ENCODE results near the gene CBR3.
"Not testable (repeated sequence)": the region's sequence is repeated elsewhere in the genome, so short reads cannot be mapped to it uniquely, and the experiment has no call there.

CBR3 gene

DNA sequence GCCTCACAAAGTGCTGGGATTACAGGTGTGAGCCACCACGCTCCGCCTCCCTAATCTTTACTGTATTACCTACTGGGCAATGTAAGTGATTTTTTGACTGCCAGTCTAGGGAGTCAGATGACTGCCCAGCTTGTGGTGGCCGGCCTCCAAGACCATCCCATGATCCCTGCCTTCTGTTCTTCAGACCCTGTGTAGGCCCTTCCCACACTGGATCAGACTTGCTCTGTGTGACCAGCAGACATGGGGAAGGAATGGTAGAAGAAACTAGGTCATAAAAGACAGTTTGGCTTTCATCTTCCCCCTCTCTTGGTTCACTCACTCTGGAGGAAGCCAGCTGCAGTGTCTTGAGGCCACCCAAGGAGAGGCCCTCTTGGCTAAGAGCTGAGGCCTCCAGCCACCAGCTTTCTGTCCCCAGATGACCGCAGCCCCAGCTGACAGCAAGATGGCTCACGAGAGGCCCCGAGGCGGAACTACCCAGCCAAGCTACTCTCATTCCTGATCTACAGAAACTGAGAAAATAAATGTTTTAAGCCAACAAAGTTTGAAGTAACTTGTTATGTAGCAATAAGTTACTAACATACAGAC, 14.5 kb upstream of the CBR3 start:
- DNase-seq: no peak

DNA sequence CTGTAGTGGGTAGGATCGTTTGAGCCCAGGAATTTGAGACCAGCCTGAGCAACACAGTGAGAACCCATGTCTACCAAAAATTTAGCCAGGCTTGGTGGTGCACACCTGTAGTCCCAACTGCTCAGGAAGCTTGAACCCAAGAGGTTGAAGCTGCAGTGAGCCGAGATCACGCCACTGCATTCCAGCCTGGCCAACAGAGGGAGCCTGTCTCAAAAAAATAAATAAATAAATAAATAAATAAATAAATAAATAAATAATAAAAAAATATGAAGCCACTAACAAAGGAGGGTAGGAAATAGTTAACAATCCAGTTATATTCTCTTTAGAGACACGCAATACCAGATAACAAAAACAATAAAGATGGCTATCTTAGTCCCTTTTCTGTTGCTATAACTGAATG, 11.9 kb upstream of the CBR3 start:
- DNase-seq: peak; percentile 16

DNA sequence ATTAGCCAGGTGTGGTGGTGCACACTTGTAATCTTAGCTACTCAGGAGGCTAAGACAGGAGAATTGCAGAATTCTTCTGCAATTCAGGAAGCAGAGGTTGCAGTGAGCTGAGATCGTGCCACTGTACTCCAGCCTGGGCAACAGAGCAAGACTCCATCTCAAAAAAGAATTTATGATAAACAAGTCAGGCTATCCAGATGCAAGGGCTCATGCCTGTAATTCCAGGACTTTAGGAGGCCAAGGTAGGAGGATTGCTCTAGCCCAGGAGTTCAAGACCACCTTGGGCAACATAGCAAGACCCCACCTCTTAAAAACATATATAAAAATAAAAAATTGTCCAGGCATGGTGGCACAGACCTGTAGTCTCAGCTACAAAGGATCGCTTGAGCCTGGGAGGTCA, 10.5 kb upstream of the CBR3 start:
- no peak for DNase-seq

DNA sequence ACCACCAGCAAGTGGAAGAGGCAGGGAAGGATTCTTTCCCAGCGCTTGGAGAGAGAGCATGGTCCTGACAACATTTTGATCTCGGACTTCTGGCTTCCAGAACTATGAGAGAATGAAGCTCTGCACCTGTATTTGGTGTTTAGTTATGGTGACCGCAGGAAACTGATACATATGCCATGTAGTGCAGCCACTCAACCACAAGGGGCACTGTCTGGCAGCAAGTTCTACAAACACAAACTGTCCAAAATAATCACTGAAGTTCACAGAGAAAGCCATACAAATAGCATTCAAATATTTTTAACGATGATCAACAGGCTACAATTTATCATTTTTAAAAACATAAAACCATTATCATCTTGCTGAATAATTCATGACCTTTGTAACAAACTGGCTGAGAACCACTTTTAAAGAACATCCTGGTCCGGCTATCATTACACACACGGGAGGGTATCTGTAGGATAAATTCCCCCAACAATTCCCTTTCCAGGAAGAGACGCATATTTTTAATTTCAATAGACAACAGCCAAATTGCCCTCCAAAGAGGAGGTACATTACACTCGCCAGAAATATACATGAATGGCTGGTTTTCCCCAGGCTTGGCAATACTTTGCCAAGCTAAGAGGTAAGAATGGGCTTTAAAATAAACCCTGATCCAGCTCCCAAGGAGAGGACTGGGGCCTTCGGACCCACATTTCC, 9.2 kb upstream of the CBR3 start:
- DNase-seq: peak; percentile 66

DNA sequence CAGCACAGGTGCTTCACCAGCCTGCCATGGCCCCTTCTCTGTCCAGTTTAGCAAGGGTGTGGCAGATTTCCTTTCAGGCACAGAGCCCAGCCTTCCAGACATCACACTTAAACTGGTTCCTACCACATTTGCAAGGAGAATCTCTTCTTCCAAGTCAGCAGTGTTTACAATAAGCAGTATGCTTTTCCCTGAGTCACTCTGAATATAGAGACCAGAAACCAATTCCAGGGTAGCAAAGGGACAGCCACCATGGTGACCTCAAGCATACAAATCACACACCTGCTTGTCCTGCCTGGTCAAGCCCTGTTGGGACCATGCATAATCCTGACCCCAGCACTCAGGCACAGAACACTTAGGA, 8.7 kb upstream of the CBR3 start:
- DNase-seq: no peak

DNA sequence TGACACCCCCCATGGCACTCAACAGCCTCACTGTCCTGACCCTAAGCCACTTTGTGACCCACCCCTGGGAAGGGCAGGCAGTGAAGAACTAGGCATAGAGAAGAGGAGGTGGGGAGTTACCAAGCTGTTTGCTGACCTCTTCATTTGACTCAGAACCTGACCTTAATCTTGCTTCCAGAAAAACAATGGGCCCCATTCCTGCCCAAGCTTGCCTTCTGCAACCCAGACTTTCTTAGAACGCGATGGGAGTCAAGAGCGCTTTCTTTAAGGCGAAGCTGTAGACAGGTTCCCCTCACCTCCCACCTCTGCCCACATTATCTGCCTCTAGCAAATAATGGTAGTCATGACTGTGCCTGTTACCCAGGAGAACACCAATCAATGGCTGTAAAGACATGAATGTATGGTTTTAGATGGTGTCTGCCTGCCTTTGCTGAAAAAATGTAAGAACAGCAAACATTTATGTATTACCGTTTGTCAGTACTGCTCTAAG, 8.2 kb upstream of the CBR3 start:
- no peak for DNase-seq

DNA sequence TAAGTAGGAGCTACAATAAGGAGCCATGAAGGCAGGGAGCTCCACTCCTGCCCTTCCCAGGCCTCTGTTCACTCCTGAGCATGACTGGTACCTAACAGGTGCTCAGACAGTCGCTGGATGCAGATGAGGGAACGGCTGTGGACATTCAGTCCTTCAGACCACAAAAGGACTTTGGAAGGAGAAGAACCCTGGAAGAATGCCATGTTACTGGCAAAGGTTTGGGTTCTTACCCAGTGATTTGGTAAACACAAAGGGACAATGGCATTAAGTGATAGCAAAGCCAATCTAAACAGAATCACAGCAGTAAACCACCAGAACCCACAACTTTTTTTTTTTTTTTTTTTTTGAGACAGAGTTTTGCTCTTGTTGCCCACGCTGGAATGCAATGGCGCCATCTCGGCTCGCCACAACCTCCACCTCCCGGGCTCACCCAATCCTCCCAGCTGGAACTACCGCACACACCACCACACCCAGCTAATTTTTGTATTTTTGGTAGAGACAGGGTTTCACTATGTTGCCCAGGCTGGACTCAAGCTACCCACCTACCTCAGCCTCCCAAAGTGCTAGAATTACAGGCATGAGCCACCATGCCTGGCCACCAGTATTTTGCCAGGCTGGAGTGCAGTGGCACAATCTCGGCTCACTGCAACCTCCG, 7.5 kb upstream of the CBR3 start:
- no peak for DNase-seq

DNA sequence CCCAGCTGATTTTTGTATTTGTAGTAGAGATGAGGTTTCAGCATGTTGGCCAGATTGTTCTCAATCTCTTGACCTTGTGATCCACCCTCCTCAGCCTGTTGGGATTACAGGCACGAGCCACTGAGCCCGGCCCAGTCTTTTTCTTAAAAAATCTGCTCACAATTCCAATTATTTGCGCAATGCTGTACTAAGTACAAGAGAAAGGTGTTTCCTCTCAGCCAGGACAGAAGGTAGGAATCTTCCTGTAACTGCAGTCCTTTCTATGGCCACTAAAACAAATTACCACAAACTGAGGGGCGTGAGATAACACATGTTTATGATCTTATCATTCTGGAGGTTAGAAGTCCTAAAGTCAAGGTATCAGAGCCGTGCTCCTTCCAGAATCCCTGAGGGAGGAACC, 6.9 kb upstream of the CBR3 start:
- no peak for DNase-seq

DNA sequence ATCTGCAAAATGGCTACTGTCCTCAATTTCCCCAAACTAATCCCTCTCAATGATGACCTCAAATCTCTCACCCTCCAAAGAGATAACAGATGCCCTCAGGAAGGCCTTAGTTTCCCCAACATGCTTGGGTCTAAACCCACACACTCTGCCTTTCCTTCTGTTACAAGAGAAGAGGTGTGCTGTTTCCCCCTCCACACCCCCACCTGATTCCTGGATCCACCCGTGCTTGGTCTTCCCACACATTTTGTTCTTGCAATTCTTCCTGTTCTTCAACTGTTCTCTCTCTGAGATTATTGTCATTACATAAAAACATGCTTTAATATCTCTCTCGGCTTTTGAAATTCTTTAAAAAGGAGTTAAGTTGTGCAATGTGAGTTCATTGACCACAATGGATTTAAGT, 5.7 kb upstream of the CBR3 start:
- no peak for DNase-seq

DNA sequence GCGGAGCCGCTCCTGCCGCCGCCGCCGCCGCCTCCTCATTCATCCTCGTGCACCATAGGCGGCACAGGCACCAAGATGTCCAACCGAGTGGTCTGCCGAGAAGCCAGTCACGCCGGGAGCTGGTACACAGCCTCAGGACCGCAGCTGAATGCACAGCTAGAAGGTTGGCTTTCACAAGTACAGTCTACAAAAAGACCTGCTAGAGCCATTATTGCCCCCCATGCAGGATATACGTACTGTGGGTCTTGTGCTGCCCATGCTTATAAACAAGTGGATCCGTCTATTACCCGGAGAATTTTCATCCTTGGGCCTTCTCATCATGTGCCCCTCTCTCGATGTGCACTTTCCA, 4.5 kb upstream of the CBR3 start:
- not testable (repeated sequence) for DNase-seq

DNA sequence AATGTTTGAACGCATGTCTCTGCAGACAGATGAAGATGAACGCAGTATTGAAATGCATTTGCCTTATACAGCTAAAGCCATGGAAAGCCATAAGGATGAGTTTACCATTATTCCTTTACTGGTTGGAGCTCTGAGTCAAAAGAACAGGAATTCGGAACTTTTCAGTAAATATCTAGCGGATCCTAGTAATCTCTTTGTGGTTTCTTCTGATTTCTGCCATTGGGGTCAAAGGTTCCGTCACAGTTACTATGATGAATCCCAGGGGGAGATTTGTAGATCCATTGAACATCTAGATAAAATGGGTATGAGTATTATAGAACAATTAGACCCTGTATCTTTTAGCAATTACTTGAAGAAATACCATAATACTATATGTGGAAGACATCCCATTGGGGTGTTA, 4.0 kb upstream of the CBR3 start:
- DNase-seq: not testable (repeated sequence)

DNA sequence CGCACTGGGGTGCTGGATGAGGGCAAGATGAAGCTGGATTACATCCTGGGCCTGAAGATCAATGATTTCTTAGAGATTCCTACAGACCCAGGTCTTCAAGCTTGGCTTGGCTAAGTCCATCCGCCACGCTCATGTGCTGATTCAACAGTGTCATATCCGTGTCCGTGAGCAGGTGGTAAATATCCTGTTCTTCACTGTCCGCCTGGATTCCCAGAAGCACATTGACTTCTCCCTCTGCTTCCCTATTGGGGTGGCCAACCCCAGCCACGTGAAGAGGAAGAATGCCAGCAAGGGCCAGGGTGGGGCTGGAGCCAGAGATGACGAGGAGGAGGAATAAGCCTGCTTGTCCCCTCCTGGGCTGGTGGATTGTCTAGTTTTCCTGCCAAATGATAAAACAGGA, 2.2 kb upstream of the CBR3 start:
- DNase-seq: no peak

DNA sequence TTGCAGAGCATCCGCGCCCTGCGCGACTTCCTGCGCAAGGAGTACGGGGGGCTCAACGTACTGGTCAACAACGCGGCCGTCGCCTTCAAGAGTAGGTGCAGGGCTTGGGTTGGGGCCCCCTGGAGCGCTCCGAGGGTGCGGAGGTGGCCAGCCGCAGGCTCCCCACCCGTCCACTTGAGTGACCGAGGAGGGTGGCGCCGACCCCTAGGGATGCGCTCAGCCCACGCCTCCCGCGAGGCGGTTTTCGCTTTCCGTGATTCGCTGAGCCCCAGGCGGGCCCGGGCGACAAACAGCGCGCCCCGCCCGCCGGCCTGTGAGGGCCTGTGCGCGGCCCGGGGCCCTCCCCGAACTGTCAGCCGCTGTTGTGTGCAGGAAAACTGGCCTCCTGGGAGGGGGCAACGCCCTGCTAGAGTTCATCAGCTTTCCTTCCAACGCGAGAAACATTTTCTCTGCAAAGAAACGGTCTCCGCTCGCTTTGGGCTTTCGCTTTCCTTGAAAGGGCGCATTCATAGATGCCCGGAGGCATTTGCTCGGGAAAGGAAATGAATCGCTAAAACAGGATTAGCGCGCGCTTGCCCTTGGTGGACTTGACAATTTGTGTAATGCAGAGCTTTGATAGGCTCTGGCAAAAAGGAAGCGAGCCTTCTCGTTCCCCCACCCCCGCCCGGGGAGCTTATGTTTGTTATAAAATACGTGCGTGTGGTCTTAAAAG, 668 bp downstream of the CBR3 start:
- DNase-seq: peak; percentile 81

DNA sequence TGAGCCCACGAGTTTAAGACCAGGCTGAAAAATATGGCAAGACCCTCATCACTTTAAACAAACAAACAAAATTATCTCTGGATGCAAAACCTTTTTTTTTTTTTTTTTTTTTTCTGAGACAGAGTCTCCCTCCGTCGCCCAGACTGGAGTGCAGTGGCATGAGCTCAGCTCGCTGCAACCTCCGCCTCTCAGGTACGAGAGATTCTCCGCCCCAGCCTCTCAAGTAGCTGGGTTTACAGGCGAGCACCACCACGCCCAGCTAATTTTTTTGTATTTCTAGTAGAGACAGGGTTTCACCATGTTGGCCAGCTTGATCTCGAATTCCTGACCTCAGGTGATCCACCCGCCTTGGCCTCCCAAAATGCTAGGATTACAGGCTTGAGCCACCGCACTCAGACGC, 4.9 kb downstream of the CBR3 start:
- not testable (repeated sequence) for DNase-seq

DNA sequence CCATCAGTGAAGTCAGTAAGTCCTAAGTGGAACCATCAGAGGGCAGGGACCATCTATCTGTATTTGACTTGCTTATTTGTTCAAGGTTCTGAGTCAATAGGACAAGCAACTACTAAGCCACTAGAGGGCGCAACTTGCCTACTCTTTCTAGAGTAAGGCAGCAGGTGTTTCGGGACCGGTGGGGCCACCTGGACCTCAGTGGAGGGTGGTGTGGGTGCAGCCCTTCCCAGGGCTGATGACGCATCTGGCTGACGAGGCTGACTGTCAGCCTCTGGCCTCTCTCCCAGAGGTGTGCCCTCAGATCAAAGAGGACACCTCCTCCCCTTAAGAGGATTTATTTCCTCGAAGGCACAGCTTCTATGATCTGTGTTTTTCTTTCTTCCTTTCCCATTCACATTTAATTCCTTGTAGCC, 6.6 kb downstream of the CBR3 start:
- DNase-seq: peak; percentile 98

DNA sequence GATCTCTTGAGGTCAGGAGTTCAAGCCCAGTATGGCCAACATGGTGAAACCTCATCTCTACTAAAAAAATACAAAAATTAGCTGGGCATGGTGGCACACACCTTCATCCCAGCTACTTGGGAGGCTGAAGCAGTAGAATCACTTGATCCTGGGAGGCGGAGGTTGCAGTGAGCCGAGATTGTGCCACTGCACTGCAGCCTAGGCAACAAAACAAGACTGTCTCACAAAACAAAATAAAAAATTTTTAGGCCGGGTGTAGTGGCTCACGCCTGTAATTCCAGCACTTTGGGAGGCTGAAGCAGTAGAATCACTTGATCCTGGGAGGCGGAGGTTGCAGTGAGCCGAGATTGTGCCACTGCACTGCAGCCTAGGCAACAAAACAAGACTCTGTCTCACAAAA, 9.4 kb downstream of the CBR3 start:
- not testable (repeated sequence) for DNase-seq

DNA sequence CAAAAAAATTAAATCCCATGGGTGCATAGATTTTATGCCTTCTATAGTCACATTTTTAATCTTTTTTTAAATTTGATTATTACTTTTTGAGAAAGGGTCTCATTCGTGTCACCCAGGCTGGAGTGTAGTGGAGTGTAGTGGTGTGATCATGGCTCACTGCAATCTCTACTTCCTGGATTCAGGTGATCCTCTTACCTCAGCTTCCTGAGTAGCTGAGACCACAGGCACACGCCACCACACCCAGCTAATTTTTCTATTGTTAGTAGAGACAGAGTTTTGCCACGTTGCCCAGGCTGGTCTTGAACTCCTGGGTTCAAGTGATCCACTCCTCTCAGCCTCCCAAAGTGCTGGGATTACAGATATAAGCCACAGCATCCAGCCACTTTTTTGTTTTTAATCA, 10.4 kb downstream of the CBR3 start:
- no peak for DNase-seq

DNA sequence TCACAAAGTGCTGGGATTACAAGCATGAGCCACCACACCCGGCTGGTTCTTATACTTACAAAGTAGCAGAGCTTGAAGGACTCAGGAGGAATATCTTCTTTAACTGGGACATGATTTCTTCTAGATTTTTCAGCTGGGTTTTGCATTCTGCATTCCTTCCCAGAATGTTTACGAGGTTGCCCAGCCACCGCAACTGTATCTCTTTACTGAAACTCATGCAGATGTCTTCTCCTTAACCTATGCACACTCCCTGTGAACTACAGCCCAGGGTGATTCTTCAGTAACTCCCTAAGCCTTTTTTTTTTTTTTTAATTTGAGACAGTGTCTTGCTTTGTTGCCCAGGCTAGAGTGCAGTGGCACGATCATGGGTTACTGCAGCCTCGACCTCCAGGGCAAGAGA, 13.0 kb downstream of the CBR3 start:
- no peak for DNase-seq

DNA sequence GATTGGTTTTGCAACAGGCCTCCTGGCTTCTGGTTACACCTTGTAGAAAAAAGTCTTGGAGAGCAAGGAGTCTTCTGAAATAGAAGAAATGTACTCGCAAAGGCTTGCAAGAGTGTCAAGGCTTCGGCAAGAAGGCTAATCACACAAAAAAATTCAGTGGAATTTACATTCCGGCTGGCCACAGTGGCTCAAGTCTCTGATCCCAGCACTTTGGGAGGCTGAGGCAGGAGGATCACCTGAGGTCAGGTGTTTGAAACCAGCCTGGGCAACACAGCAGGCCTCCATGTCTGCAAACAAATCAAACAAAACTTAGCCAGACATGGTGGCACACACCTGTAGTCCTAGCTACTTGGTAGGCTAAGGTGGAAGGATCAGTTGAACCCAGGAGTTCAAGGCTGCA, 14.0 kb downstream of the CBR3 start:
- no peak for DNase-seq

DNA sequence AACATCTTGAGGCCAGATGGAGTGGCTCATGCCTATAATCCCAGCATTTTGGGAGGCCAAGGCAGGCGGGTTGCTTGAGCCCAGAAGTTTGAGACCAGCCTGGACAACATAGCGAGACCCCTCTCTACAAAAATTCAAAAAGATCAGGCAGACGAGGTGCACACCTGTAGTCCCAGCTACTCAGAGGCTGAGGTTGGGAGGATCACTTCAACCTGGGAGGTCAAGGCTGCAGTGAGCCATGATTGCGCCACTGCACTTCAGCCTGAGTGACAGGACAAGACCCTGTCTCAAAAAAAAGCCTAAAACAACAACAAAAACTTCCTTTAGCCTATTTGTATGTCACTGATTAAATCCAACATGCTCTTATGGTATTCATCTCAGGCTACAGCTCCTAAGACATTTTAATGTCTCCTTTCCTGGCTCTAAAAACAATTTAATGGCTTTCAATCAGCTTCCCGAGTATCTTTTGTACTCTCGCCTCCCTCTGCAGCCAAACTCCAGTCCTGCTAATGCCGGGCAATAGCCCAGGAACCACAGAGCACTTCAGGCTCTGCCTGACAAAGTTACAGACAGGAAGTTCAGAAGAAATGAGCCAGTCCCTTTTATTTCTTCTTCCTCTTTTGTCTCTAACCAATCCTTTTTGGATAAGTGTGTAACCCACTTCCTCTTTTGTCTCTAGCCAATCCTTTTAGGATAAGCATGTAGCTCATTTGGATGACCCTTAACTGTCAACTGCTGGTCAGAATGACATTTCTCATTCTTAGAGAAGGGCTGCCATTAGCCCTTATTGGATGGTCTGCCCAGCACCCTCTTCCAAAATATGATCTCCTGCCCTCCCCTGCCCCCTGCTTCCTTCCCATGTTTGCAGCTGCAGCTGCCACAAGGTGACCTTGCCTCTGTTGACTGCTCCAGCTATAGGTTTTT, 15.2 kb downstream of the CBR3 start:
- peak; percentile 19 for DNase-seq

DNA sequence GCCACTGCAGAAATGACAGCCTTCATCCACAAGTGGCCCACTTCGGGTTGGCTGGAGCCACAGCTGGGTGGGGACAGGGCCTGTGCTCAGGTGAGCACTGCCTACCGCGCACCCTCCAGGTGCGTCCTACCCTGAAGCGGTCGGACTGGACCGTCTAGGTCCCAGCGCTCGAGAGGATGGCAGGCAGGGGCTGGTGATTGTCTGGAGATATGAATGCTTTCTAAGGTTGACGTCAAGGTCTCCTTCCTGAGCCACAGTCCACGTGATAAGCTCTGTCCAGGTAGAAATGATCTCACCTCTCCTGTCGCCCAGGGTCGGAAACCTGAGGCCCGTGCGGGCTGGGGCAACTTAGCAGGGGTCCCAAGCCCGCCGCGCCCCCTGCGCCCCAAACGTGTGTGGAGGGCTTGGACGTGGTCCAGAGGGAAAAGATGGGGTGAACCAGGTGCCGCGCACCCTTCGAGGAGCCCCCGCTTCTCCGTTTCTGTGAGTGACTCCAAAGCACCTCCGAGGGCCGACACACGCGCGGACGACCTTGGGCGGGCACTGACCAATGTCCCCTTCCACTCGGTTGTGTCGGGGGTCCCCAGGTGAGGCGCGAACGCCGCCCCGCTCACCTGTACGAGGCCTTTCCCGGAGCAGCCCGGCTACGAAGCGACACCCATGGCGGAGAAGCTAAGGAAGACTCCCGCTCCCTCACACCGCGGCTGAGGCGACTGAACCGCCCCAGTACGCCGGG, 20.9 kb downstream of the CBR3 start:
- DNase-seq: peak; percentile 33

DNA sequence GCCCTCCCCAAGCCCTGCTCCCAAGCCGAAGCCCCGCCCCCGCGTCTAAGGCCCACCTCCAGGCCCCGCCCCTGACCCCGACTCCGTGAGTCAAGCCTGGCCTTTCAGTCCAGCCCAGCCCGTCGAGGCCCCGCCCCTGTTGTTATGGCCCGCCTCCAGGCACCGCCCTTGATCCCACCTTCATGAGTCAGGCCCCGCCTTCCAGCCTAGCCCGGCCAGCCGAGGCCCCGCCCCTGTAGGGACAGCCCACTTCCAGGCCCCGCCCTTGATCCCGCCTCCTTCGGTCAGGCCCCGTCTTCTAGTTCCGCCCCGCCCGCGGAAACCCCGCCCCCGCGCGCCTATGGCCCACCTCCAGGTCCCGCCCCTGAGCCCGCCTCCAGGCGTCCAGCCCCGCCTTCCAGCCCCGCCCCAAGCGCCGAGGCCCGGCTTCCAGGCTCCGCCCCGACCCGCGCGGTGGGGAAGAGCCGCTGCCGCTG, 21.5 kb downstream of the CBR3 start:
- DNase-seq: peak; percentile 100

Data from NCI-H82 (cell line).